Mesothelial cell of epicardium (in vitro differentiated cells): ENCODE results near the gene CEMP1. TPM values are rescaled to one million over a fixed set of nuclear protein-coding genes. Genes with fewer than 3 reads are reported as not detected.
"Not testable (repeated sequence)": the region's sequence is repeated elsewhere in the genome, so short reads cannot be mapped to it uniquely, and the experiment has no call there.

ENCODE experiments used
- DNase-seq, 2 experiments: peaks; one replicate each; pipeline ENCODE4 v3.0.0; 2021; ENCODE audit warnings: low spot score in 2 of 2; ENCODE audit not compliant: unreplicated experiment in 2 of 2
- H3K27ac Mint-ChIP-seq: 2 replicates; pipeline ENCODE4 v1.8.0; 2021; ENCODE audit warnings: mixed read lengths
- H3K27me3 Mint-ChIP-seq: 2 replicates; pipeline ENCODE4 v1.8.0; 2021; ENCODE audit warnings: low read depth, mixed read lengths
- H3K36me3 Mint-ChIP-seq: 2 replicates; pipeline ENCODE4 v1.8.0; 2021; ENCODE audit warnings: mixed read lengths
- H3K4me1 Mint-ChIP-seq: 2 replicates; pipeline ENCODE4 v1.8.0; 2021; ENCODE audit warnings: mixed read lengths
- H3K4me3 Mint-ChIP-seq: 2 replicates; pipeline ENCODE4 v1.8.0; 2021; ENCODE audit warnings: mild to moderate bottlenecking, moderate library complexity, mixed read lengths
- H3K9me3 Mint-ChIP-seq: 2 replicates; pipeline ENCODE4 v1.8.0; 2021; ENCODE audit warnings: mixed read lengths
- total RNA-seq: library from RNA; stranded (reverse); gene quantifications from 3 replicates; pipeline ENCODE4 v1.2.1, GENCODE V29; 2021
- TF ChIP-seq, protein P1 (sequence below): fragments of 200-600 bp; sonication (generic); IDR thresholded peaks from one replicate; pipeline ENCODE4 v1.5.0; 2021; ENCODE audit warnings: antibody characterized with exemption; ENCODE audit not compliant: unreplicated experiment

Gene CEMP1
- total RNA-seq, 1 donor from 2014 or later, result 1.1 TPM

DNA sequence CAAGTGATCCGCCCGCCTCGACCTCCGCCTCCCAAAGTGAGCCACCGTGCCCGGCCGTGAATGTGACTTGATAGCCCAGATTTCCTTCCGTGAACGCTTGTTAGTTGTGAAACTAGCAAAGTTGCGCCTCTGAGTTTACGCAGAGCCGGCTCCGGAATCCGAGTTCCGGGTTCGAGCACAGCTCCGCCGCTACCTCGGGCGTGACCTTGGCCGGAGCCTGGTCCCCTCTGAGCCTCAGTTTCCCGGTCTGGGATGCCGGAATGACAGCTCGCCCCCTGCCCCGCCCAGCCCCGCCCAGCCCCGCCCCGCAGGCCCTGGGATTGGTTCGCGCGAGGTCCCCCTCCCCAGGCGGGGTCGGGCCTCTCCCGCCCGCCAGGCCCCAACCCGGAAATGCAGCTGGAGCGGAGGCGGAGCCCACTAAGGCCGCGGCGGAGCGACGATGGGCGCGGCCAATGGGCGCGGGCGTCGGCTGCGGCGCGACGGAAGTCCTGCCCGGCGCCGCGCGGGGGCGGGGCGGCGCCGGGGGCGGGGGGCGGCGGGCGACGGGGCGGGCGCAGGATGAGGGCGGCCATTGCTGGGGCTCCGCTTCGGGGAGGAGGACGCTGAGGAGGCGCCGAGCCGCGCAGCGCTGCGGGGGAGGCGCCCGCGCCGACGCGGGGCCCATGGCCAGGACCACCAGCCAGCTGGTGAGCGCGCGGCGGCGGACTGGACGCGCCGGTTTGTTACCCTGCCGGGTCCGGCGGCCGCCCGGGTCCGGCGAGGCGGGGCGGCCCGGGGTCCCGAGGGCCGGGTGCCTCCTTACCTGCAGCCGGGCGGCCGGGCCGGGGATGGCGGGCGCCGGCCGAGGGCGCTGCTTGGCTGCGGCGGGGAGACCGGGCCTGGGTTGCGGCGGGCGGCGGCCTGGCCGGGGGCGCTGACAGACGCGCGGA lies 6.5 kb upstream of the CEMP1 start, which contains the start of gene PDPK1:
Gene PDPK1 (plus strand): TSS at position 571 of the 929 bp plus-strand sequence. CDS start 92 bp downstream, at position 663.
- Mint-ChIP-seq H3K36me3 (no peaks in the 10 kb centered on the region), H3K4me3 (peak within 1 kb of the TSS; percentile 73), H3K27me3 (no peaks in the 10 kb centered on the region), H3K9me3 (no peaks in the 10 kb centered on the region), H3K27ac (peak within 1 kb of the TSS; percentile 92), H3K4me1 (peaks cover 13% of the 10 kb centered on the region)
- peak; percentile 92 for DNase-seq
- TF ChIP-seq, protein P1, sequence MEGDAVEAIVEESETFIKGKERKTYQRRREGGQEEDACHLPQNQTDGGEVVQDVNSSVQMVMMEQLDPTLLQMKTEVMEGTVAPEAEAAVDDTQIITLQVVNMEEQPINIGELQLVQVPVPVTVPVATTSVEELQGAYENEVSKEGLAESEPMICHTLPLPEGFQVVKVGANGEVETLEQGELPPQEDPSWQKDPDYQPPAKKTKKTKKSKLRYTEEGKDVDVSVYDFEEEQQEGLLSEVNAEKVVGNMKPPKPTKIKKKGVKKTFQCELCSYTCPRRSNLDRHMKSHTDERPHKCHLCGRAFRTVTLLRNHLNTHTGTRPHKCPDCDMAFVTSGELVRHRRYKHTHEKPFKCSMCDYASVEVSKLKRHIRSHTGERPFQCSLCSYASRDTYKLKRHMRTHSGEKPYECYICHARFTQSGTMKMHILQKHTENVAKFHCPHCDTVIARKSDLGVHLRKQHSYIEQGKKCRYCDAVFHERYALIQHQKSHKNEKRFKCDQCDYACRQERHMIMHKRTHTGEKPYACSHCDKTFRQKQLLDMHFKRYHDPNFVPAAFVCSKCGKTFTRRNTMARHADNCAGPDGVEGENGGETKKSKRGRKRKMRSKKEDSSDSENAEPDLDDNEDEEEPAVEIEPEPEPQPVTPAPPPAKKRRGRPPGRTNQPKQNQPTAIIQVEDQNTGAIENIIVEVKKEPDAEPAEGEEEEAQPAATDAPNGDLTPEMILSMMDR, result no peak

DNA sequence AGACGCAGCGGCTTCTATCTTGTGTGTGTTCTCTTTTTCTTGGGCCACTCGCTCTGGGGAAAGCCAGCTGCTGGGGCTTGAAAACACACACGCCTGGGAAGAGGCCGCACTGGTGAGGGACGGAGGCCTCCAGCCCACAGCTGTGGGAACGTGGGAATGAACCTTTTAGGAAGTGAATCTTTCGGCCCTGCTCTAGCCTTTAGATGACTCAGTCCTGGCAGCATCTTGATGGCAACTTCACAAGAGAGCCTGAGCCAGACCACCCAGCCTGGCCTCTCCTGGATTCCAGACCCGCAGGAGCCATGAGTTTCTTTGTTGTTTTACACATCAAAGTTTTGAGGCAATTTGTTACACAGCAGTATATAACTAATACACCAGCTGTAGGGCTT lies 4.4 kb upstream of the CEMP1 start:
- TF ChIP-seq, protein P1, result no peak
- DNase-seq, result no peak
- H3K4me3 Mint-ChIP-seq, result peak overlapping the region; percentile 42

DNA sequence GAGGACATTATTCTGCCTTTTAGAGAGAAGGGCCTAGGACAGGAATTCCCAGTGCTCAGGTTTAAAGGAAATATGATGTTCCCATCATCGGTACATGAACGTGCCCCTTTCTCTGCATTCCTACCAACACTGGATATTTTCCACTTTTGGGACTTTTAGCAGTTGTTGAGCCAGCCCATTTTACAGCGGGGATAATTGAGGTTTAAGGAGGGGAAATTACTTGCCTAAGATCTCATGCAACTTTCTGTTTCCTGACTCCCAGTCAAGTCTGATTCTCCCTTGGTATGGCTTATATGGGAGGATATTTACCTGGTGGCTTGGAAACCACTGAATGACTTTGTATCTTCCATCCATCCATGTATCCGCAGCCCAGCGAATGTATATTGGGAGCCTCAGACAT lies 3.1 kb upstream of the CEMP1 start:
- not testable (repeated sequence) for H3K36me3 Mint-ChIP-seq, H3K9me3 Mint-ChIP-seq, H3K27ac Mint-ChIP-seq, H3K27me3 Mint-ChIP-seq, DNase-seq
- Mint-ChIP-seq H3K4me1 (peaks cover 19% of the 10 kb centered on the region), H3K4me3 (peak overlapping the region; percentile 47)

More for the DNA sequence above, 4.4 kb upstream of the CEMP1 start:
- Mint-ChIP-seq H3K9me3 (no peaks in the 10 kb centered on the region), H3K36me3 (no peaks in the 10 kb centered on the region), H3K27ac (no peak overlapping the region), H3K4me1 (peaks cover 22% of the 10 kb centered on the region), H3K27me3 (no peaks in the 10 kb centered on the region)

GRCh38 chr16:2533912-2534311 lies 2.7 kb upstream of the CEMP1 start:
- H3K4me1 Mint-ChIP-seq, result peaks cover 17% of the 10 kb centered on the region
- TF ChIP-seq, protein P1, result no peak
- no peaks in the 10 kb centered on the region for H3K27me3 Mint-ChIP-seq
- peak overlapping the region; percentile 47 for H3K4me3 Mint-ChIP-seq
- peak overlapping the region; percentile 16 for H3K27ac Mint-ChIP-seq
- peaks cover 4% of the 10 kb centered on the region for H3K36me3 Mint-ChIP-seq
- no peak for DNase-seq
- H3K9me3 Mint-ChIP-seq, result no peaks in the 10 kb centered on the region

DNA sequence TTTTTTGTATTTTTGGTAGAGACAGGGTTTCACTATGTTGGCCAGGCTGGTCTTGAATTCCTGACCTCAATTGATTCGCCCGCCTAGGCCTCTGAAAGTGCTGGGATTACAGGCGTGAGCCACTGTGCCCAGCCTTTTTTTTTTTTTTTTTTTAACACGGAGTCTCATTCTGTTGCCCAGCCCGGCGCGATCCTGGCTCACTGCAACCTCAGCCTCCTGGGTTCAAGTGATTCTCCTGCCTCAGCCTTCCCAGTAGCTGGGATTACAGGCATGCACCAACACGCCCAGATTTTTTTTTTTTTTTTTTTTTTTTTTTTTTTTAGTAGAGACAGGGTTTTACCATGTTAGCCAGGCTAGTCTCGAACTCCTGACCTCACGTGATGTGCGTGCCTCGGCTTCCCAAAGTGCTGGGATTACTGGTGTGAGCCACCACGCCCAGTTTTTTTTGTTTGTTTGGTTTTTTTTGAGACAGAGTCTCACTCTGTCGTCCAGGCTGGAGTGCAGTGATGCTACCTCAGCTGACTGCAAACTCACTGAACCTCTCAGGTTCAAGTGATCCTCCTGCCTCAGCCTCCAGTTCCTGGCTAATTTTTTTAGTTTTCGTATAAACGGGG lies 2.0 kb upstream of the CEMP1 start:
- not testable (repeated sequence) for DNase-seq, H3K27me3 Mint-ChIP-seq, H3K36me3 Mint-ChIP-seq, H3K9me3 Mint-ChIP-seq
- H3K4me1 Mint-ChIP-seq, result peaks cover 14% of the 10 kb centered on the region
- peak overlapping the region; percentile 91 for H3K4me3 Mint-ChIP-seq
- peak overlapping the region; percentile 99 for H3K27ac Mint-ChIP-seq

- H3K27ac Mint-ChIP-seq, result peak overlapping the region; percentile 99
- H3K4me3 Mint-ChIP-seq, result peak overlapping the region; percentile 91
- H3K9me3 Mint-ChIP-seq, result no peaks in the 10 kb centered on the region
Measured at GRCh38 chr16:2532494-2533141, 1.4 kb upstream of the CEMP1 start.

More at GRCh38 chr16:2532494-2533141, 1.4 kb upstream of the CEMP1 start:
- H3K4me1 Mint-ChIP-seq, result peaks cover 14% of the 10 kb centered on the region
- H3K27me3 Mint-ChIP-seq, result no peaks in the 10 kb centered on the region
- TF ChIP-seq, protein P1, result no peak
- DNase-seq, result peak in 1 of 2 experiments; percentile 67
- H3K36me3 Mint-ChIP-seq, result peaks cover 4% of the 10 kb centered on the region
